H9 (cell line): ENCODE results near the gene C3orf62. TPM values are rescaled to one million over a fixed set of nuclear protein-coding genes. Genes with fewer than 3 reads are reported as not detected.
"Not testable (repeated sequence)": the region's sequence is repeated elsewhere in the genome, so short reads cannot be mapped to it uniquely, and the experiment has no call there.

Source experiments
- DNase-seq: peaks from one replicate; pipeline ENCODE4 v3.0.0-alpha.2; 2017
- H2AFZ ChIP-seq: one replicate; pipeline ENCODE4 v1.6.1; 2013; ENCODE audit warnings: mild to moderate bottlenecking, low read length, control low read depth, moderate library complexity
- H2AK5ac ChIP-seq: 2 replicates; pipeline ENCODE4 v1.6.1; 2013; ENCODE audit warnings: low read length, control low read depth, mixed read lengths; ENCODE audit not compliant: insufficient read length
- H2BK120ac ChIP-seq: one replicate; pipeline ENCODE4 v1.6.1; 2013; ENCODE audit warnings: low read depth, mild to moderate bottlenecking, low read length, control low read depth, inconsistent platforms; ENCODE audit not compliant: poor library complexity, severe bottlenecking
- H2BK12ac ChIP-seq: 2 replicates; pipeline ENCODE4 v1.6.1; 2013; ENCODE audit warnings: low read length, control low read depth, mixed read lengths, low read depth; ENCODE audit not compliant: insufficient read length
- H2BK15ac ChIP-seq: 2 replicates; pipeline ENCODE4 v1.6.1; 2013; ENCODE audit warnings: low read depth, low read length, control low read depth
- H2BK20ac ChIP-seq: one replicate; pipeline ENCODE4 v1.6.1; 2013; ENCODE audit warnings: low read depth, mild to moderate bottlenecking, low read length, control low read depth, inconsistent platforms; ENCODE audit not compliant: poor library complexity, severe bottlenecking
- H2BK5ac ChIP-seq: 2 replicates; pipeline ENCODE4 v1.6.1; 2013; ENCODE audit warnings: low read length, control low read depth, mixed read lengths; ENCODE audit not compliant: insufficient read length
- H3K14ac ChIP-seq: 2 replicates; pipeline ENCODE4 v1.6.1; 2013; ENCODE audit warnings: low read length, control low read depth; ENCODE audit not compliant: insufficient read depth
- H3K18ac ChIP-seq: 2 replicates; pipeline ENCODE4 v1.6.1; 2013; ENCODE audit warnings: low read depth, mild to moderate bottlenecking, mixed read lengths, low read length, control low read depth; ENCODE audit not compliant: insufficient read length
- H3K23ac ChIP-seq: 2 replicates; pipeline ENCODE4 v1.6.1; 2013; ENCODE audit warnings: low read length, control low read depth, mixed read lengths, low read depth; ENCODE audit not compliant: insufficient read length
- H3K23me2 ChIP-seq: 2 replicates; pipeline ENCODE4 v1.6.1; 2013; ENCODE audit warnings: low read depth, mild to moderate bottlenecking, mixed read lengths, low read length, control low read depth; ENCODE audit not compliant: insufficient read length, poor library complexity, severe bottlenecking
- H3K27ac ChIP-seq: 2 replicates; pipeline ENCODE4 v1.5.1; 2013; ENCODE audit warnings: low read length, control low read depth, mixed read lengths, low read depth; ENCODE audit not compliant: insufficient read length
- H3K27me3 ChIP-seq: 2 replicates; pipeline ENCODE4 v1.6.1; 2013; ENCODE audit warnings: low read length, control low read depth, inconsistent platforms; ENCODE audit not compliant: insufficient read depth
- H3K4ac ChIP-seq: 2 replicates; pipeline ENCODE4 v1.6.1; 2013; ENCODE audit warnings: low read depth, mild to moderate bottlenecking, control low read depth, inconsistent platforms, low read length, moderate library complexity
- H3K4me1 ChIP-seq: 2 replicates; pipeline ENCODE4 v1.6.1; 2013; ENCODE audit warnings: low read length, control low read depth, inconsistent platforms; ENCODE audit not compliant: insufficient read depth
- H3K4me2 ChIP-seq: 2 replicates; pipeline ENCODE4 v1.6.1; 2013; ENCODE audit warnings: low read length, control low read depth, mixed read lengths; ENCODE audit not compliant: insufficient read length, insufficient read depth
- H3K56ac ChIP-seq: 2 replicates; pipeline ENCODE4 v1.6.1; 2013; ENCODE audit warnings: low read depth, mild to moderate bottlenecking, mixed read lengths, low read length, control low read depth; ENCODE audit not compliant: insufficient read length
- H3K79me1 ChIP-seq: 2 replicates; pipeline ENCODE4 v1.6.1; 2013; ENCODE audit warnings: low read depth, mild to moderate bottlenecking, moderate library complexity, low read length, control low read depth, inconsistent platforms; ENCODE audit not compliant: insufficient read depth, poor library complexity, severe bottlenecking
- H3K79me2 ChIP-seq: 2 replicates; pipeline ENCODE4 v1.6.1; 2013; ENCODE audit warnings: low read length, control low read depth, inconsistent platforms; ENCODE audit not compliant: insufficient read depth
- H3K9ac ChIP-seq: 2 replicates; pipeline ENCODE4 v1.6.1; 2013; ENCODE audit warnings: low read length, control low read depth, mixed read lengths; ENCODE audit not compliant: insufficient read length; ENCODE audit errors: extremely low read depth
- H3K9me3 ChIP-seq: one replicate; pipeline ENCODE4 v1.6.1; 2013; ENCODE audit warnings: low read depth, low read length, inconsistent platforms; ENCODE audit not compliant: control insufficient read depth
- H3T11ph ChIP-seq: one replicate; pipeline ENCODE4 v1.6.1; 2013; ENCODE audit warnings: mild to moderate bottlenecking, low read length, control low read depth, inconsistent platforms
- H4K20me1 ChIP-seq: one replicate; pipeline ENCODE4 v1.6.1; 2013; ENCODE audit not compliant: control insufficient read depth, insufficient read length, insufficient read depth
- H4K5ac ChIP-seq: 2 replicates; pipeline ENCODE4 v1.6.1; 2013; ENCODE audit warnings: low read depth, mild to moderate bottlenecking, mixed read lengths, low read length, control low read depth; ENCODE audit not compliant: insufficient read length
- H4K8ac ChIP-seq: replicated peaks from 2 replicates; pipeline ENCODE4 v1.6.1; 2013; ENCODE audit warnings: low read length, control low read depth, mixed read lengths, low read depth; ENCODE audit not compliant: insufficient read length
- H4K91ac ChIP-seq: 2 replicates; pipeline ENCODE4 v1.6.1; 2013; ENCODE audit warnings: low read depth, mild to moderate bottlenecking, moderate library complexity, mixed read lengths, low read length, control low read depth; ENCODE audit not compliant: insufficient read length
- H3K27ac Mint-ChIP-seq, 3 experiments: 2 replicates in 2 of 3; 3 replicates in 1 of 3; pipeline ENCODE4 v1.8.0; 2020 to 2021; ENCODE audit warnings: mixed read lengths in 3 of 3, mild to moderate bottlenecking in 1 of 3, moderate library complexity in 1 of 3
- H3K27me3 Mint-ChIP-seq: 2 replicates; pipeline ENCODE4 v1.8.0; 2021; ENCODE audit warnings: low read depth, mild to moderate bottlenecking, moderate library complexity, mixed read lengths
- H3K36me3 Mint-ChIP-seq, 3 experiments: 2 replicates in 2 of 3; 3 replicates in 1 of 3; pipeline ENCODE4 v1.8.0; 2020 to 2021; ENCODE audit warnings: low read depth in 3 of 3, mixed read lengths in 3 of 3; ENCODE audit not compliant: insufficient read depth in 1 of 3
- H3K4me1 Mint-ChIP-seq, 2 experiments: 2 replicates each; pipeline ENCODE4 v1.8.0; 2020; ENCODE audit warnings: mixed read lengths in 2 of 2
- H3K4me3 Mint-ChIP-seq, 2 experiments: 2 replicates in 1 of 2; 3 replicates in 1 of 2; pipeline ENCODE4 v1.8.0; 2020 to 2021; ENCODE audit warnings: mild to moderate bottlenecking in 2 of 2, mixed read lengths in 2 of 2, moderate library complexity in 1 of 2
- H3K9me3 Mint-ChIP-seq, 2 experiments: 2 replicates in 1 of 2; 3 replicates in 1 of 2; pipeline ENCODE4 v1.8.0; 2020; ENCODE audit warnings: mild to moderate bottlenecking in 2 of 2, mixed read lengths in 2 of 2, moderate library complexity in 1 of 2
- WGBS: extraction: QIAGEN DNeasy Blood & Tissue Kit; methylation state at CpG from one replicate; pipeline ENCODE4 v1.1.7; 2013; ENCODE audit warnings: missing lambda C conversion rate, low lambda C conversion rate, mixed read lengths; ENCODE audit not compliant: insufficient read length; ENCODE audit errors: extremely low coverage; 5-methylcytosine and 5-hydroxymethylcytosine counted together
- total RNA-seq: library from RNA; stranded (reverse); gene quantifications from 2 replicates; pipeline ENCODE4 v1.2.1, GENCODE V29; 2021
- TF ChIP-seq, protein P1 (sequence below): fragments of 200-600 bp; sonication (generic); conservative IDR thresholded peaks from 3 replicates; pipeline ENCODE4 v1.8.0; 2021; ENCODE audit warnings: antibody characterized with exemption, mild to moderate bottlenecking

C3orf62 gene
- total RNA-seq, 1 experiment from 2014 or later: 4.5 TPM

DNA sequence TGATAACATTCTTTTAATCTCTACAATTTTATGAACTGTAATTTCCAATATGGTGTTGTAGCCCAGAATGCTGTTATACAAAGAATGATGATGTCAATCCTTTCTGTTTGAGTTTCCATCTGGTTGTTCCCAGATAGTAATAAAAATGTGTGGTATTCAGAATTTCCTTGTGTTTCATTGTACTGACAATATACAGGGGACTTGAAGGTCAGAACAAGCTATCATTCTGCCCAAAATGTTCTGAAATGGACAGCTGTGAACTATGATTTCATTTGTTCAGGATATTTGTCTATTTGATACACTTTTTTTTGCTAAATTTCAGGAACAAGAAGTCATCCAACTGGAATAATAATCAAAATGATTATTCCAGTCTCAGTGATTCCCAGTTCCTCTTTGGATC is 40.8 kb downstream of the C3orf62 start:
- TF ChIP-seq, protein P1, sequence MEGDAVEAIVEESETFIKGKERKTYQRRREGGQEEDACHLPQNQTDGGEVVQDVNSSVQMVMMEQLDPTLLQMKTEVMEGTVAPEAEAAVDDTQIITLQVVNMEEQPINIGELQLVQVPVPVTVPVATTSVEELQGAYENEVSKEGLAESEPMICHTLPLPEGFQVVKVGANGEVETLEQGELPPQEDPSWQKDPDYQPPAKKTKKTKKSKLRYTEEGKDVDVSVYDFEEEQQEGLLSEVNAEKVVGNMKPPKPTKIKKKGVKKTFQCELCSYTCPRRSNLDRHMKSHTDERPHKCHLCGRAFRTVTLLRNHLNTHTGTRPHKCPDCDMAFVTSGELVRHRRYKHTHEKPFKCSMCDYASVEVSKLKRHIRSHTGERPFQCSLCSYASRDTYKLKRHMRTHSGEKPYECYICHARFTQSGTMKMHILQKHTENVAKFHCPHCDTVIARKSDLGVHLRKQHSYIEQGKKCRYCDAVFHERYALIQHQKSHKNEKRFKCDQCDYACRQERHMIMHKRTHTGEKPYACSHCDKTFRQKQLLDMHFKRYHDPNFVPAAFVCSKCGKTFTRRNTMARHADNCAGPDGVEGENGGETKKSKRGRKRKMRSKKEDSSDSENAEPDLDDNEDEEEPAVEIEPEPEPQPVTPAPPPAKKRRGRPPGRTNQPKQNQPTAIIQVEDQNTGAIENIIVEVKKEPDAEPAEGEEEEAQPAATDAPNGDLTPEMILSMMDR: no peak

DNA sequence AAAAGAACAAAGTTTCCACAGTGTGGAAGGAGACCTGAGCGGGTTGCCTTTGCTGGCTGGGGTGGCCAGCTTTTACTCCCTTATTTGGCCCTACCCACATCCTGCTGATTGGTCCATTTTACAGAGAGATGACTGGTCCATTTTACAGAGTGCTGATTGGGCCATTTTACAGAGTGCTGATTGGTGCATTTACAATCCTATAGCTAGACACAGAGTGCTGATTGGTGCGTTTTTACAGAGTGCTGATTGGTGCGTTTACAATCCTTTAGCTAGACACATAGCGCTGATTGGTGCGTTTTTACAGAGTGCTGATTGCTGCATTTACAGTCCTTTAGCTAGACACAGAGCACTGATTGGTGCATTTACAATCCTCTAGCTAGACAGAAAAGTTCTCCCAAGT is 48.2 kb downstream of the C3orf62 start:
- not testable (repeated sequence) for H3K4me2 ChIP-seq, H3K4me1 ChIP-seq, H4K91ac ChIP-seq, H3K9ac ChIP-seq, H3K27me3 ChIP-seq, H2AK5ac ChIP-seq, H3K56ac ChIP-seq, H3K4me3 Mint-ChIP-seq, H4K8ac ChIP-seq, DNase-seq, H4K20me1 ChIP-seq, H3K27ac ChIP-seq, H2BK12ac ChIP-seq, H3K18ac ChIP-seq, H2BK5ac ChIP-seq, H4K5ac ChIP-seq, H3K4me1 Mint-ChIP-seq, H3T11ph ChIP-seq, H3K4ac ChIP-seq, H3K14ac ChIP-seq, H3K79me1 ChIP-seq, H3K23me2 ChIP-seq, H2BK120ac ChIP-seq, H2BK15ac ChIP-seq, H2BK20ac ChIP-seq, H3K27ac Mint-ChIP-seq, H2AFZ ChIP-seq, H3K23ac ChIP-seq, H3K79me2 ChIP-seq
- peaks cover 62 to 63% of the 10 kb centered on the region in 2 experiments for H3K9me3 Mint-ChIP-seq
- H3K27me3 Mint-ChIP-seq: peaks cover 25% of the 10 kb centered on the region
- no CpG with 5 or more reads among the region's 5 CpGs for WGBS
- H3K9me3 ChIP-seq: peaks cover 23% of the 10 kb centered on the region
- H3K36me3 Mint-ChIP-seq: peaks cover 3 to 18% (median 10%) of the 10 kb centered on the region in 3 experiments; a peak in 6 of 7 replicates

More for the DNA sequence above, 40.8 kb downstream of the C3orf62 start:
- H3K79me1 ChIP-seq: no peaks in the 10 kb centered on the region
- no peaks in the 10 kb centered on the region for H3K79me2 ChIP-seq
- no peaks in the 10 kb centered on the region for H4K20me1 ChIP-seq
- no peak overlapping the region for H2AFZ ChIP-seq
- Mint-ChIP-seq H3K4me1 (no peaks in the 10 kb centered on the region), H3K27ac (no peak overlapping the region), H3K27me3 (peaks cover 11% of the 10 kb centered on the region; the same call in 1 of the 2 replicates), H3K36me3 (peaks cover 8 to 19% (median 12%) of the 10 kb centered on the region in 3 experiments), H3K9me3 (peaks cover 54 to 62% of the 10 kb centered on the region in 2 experiments), H3K4me3 (no peak overlapping the region)
- H3K9me3 ChIP-seq: peaks cover 22% of the 10 kb centered on the region
- H2AK5ac ChIP-seq: no peak overlapping the region
- H4K8ac ChIP-seq: no peak overlapping the region
- H3K18ac ChIP-seq: no peak overlapping the region
- H2BK12ac ChIP-seq: no peak overlapping the region
- DNase-seq: no peak
- no peak overlapping the region for H4K5ac ChIP-seq
- no peak overlapping the region for H2BK120ac ChIP-seq
- no peak overlapping the region for H3K14ac ChIP-seq
- H2BK15ac ChIP-seq: no peak overlapping the region
- H3K4ac ChIP-seq: no peak overlapping the region
- H3K23ac ChIP-seq: no peak overlapping the region
- H3K27ac ChIP-seq: no peak overlapping the region
- H3K4me2 ChIP-seq: no peak overlapping the region
- no peaks in the 10 kb centered on the region for H3K27me3 ChIP-seq
- no peak overlapping the region for H2BK5ac ChIP-seq
- no peak overlapping the region for H3T11ph ChIP-seq
- H2BK20ac ChIP-seq: no peak overlapping the region
- no peak overlapping the region for H3K56ac ChIP-seq
- H3K9ac ChIP-seq: no peak overlapping the region
- H3K4me1 ChIP-seq: no peaks in the 10 kb centered on the region
- H4K91ac ChIP-seq: no peak overlapping the region
- H3K23me2 ChIP-seq: no peaks in the 10 kb centered on the region
